GM23338 (cell line): ENCODE data around the gene STAC. TPM values are rescaled to one million over a fixed set of nuclear protein-coding genes. Genes with fewer than 3 reads are reported as not detected.

Source experiments
- ATAC-seq: fragments of 200-7000 bp; cut with Tn5 transposase; 3 replicates; pipeline ENCODE4 v1.9.1; 2020
- DNase-seq: peaks from one replicate; pipeline ENCODE4 v3.0.0-alpha.2; 2015; ENCODE audit warnings: low spot score
- H2AFZ ChIP-seq: fragments of 200-600 bp; sonication (generic); 2 replicates; pipeline ENCODE4 v1.8.0; 2016; ENCODE audit warnings: antibody characterized with exemption, mild to moderate bottlenecking, moderate library complexity
- H3F3A ChIP-seq: fragments of 200-600 bp; sonication (generic); replicated peaks from 2 replicates; pipeline ENCODE4 v1.8.0; 2017; ENCODE audit warnings: antibody characterized with exemption, mixed run types, low read depth
- H3K27ac ChIP-seq: fragments of 200-600 bp; sonication (generic); 2 replicates; pipeline ENCODE4 v1.6.1; 2016; ENCODE audit warnings: low read depth
- H3K27me3 ChIP-seq: fragments of 200-600 bp; sonication (generic); 2 replicates; pipeline ENCODE4 v1.8.0; 2016; ENCODE audit warnings: mild to moderate bottlenecking, mixed run types, moderate library complexity; ENCODE audit not compliant: insufficient read depth
- H3K36me3 ChIP-seq: fragments of 200-600 bp; sonication (generic); 2 replicates; pipeline ENCODE4 v1.8.0; 2016; ENCODE audit warnings: mild to moderate bottlenecking; ENCODE audit not compliant: insufficient read depth
- H3K4me1 ChIP-seq: fragments of 200-600 bp; sonication (generic); 2 replicates; pipeline ENCODE4 v1.8.0; 2016; ENCODE audit warnings: mild to moderate bottlenecking, moderate library complexity; ENCODE audit not compliant: insufficient read depth
- H3K4me2 ChIP-seq: fragments of 200-600 bp; sonication (generic); 2 replicates; pipeline ENCODE4 v1.7.1; 2017; ENCODE audit warnings: mixed run types
- H3K4me3 ChIP-seq: fragments of 200-600 bp; sonication (generic); 2 replicates; pipeline ENCODE4 v1.6.1; 2016; ENCODE audit warnings: mixed run types
- H3K79me2 ChIP-seq: fragments of 200-600 bp; sonication (generic); replicated peaks from 2 replicates; pipeline ENCODE4 v1.8.0; 2017; ENCODE audit warnings: mild to moderate bottlenecking; ENCODE audit not compliant: insufficient read depth
- H3K9me2 ChIP-seq: fragments of 200-600 bp; sonication (generic); 2 replicates; pipeline ENCODE4 v1.8.0; 2017; ENCODE audit not compliant: insufficient read depth
- H4K20me1 ChIP-seq: fragments of 200-600 bp; sonication (generic); replicated peaks from 2 replicates; pipeline ENCODE4 v1.8.0; 2017; ENCODE audit warnings: mild to moderate bottlenecking; ENCODE audit not compliant: insufficient read depth
- H3K27ac Mint-ChIP-seq: 2 replicates; pipeline ENCODE4 v1.8.0; 2020; ENCODE audit warnings: inconsistent platforms, mild to moderate bottlenecking, moderate library complexity, mixed read lengths
- H3K27me3 Mint-ChIP-seq: 3 replicates; pipeline ENCODE4 v1.8.0; 2022; ENCODE audit warnings: low read depth, mild to moderate bottlenecking, moderate library complexity, mixed read lengths, inconsistent platforms; ENCODE audit not compliant: insufficient read depth, poor library complexity
- H3K36me3 Mint-ChIP-seq: 3 replicates; pipeline ENCODE4 v1.8.0; 2021; ENCODE audit warnings: low read depth, mild to moderate bottlenecking, inconsistent platforms, moderate library complexity, mixed read lengths
- H3K4me1 Mint-ChIP-seq: 3 replicates; pipeline ENCODE4 v1.8.0; 2020; ENCODE audit warnings: mild to moderate bottlenecking, inconsistent platforms, mixed read lengths
- H3K4me3 Mint-ChIP-seq: 3 replicates; pipeline ENCODE4 v1.8.0; 2021; ENCODE audit warnings: moderate library complexity, mild to moderate bottlenecking, inconsistent platforms, mixed read lengths
- H3K9me3 Mint-ChIP-seq: 3 replicates; pipeline ENCODE4 v1.8.0; 2020; ENCODE audit warnings: moderate library complexity, mild to moderate bottlenecking, inconsistent platforms, mixed read lengths
- CREB1 ChIP-seq: fragments of 250-450 bp; sonication (Bioruptor Pico); IDR thresholded peaks from 2 replicates; pipeline ENCODE4 v1.5.0; 2020; ENCODE audit warnings: low read depth, mild to moderate bottlenecking, moderate library complexity
- EZH2 ChIP-seq: fragments of 200-600 bp; sonication (generic); IDR thresholded peaks from one replicate; pipeline ENCODE4 v1.8.0; 2017; ENCODE audit warnings: antibody characterized with exemption, mild to moderate bottlenecking, low read depth; ENCODE audit not compliant: unreplicated experiment
- EZH2phosphoT487 ChIP-seq: fragments of 200-600 bp; sonication (generic); IDR thresholded peaks from one replicate; pipeline ENCODE4 v1.8.1; 2018; ENCODE audit warnings: antibody characterized with exemption; ENCODE audit not compliant: unreplicated experiment
- JUNB ChIP-seq: IDR thresholded peaks from one replicate; pipeline ENCODE4 v1.6.1; 2016; ENCODE audit warnings: antibody characterized with exemption; ENCODE audit not compliant: unreplicated experiment
- NANOG ChIP-seq: IDR thresholded peaks from 2 replicates; pipeline ENCODE4 v1.6.1; 2016; ENCODE audit warnings: antibody characterized with exemption, borderline replicate concordance
- POLR2AphosphoS5 ChIP-seq: IDR thresholded peaks from 2 replicates; pipeline ENCODE4 v1.6.1; 2016; ENCODE audit warnings: antibody characterized with exemption, low read depth
- STAT1 ChIP-seq: IDR thresholded peaks from one replicate; pipeline ENCODE4 v1.6.1; 2016; ENCODE audit warnings: antibody characterized with exemption; ENCODE audit not compliant: unreplicated experiment
- ZNF114 ChIP-seq: fragments of 250-450 bp; sonication (Bioruptor Pico); IDR thresholded peaks from 2 replicates; pipeline ENCODE4 v1.5.0; 2020; ENCODE audit warnings: mild to moderate bottlenecking, moderate library complexity
- polyA plus RNA-seq: library from polyadenylated mRNA; unstranded; fragments of >200 nt; fragmentation: Nextera tagmentation; extraction: Ambion mirVana; gene quantifications from 2 replicates; pipeline ENCODE4 v1.2.1, GENCODE V29; 2016
- total RNA-seq: library from RNA; depleted of rRNA; stranded (reverse); fragments of >200 nt; shearing (Covaris generic); gene quantifications from 2 replicates; pipeline ENCODE4 v1.2.3, GENCODE V29; 2014
- TF ChIP-seq, protein P1 (sequence below), 2 experiments: fragments of 200-600 bp in 1 of 2; sonication (generic) in 1 of 2; conservative IDR thresholded peaks; 2 replicates each; pipeline versions ENCODE4 v1.5.1 to v1.6.1; 2016 to 2017; ENCODE audit warnings: antibody characterized with exemption in 2 of 2, low read depth in 2 of 2, mild to moderate bottlenecking in 2 of 2, moderate library complexity in 1 of 2
- TF ChIP-seq, protein P2 (sequence below): IDR thresholded peaks from one replicate; pipeline ENCODE4 v1.6.1; 2018; ENCODE audit warnings: antibody characterized with exemption; ENCODE audit not compliant: unreplicated experiment
- TF ChIP-seq, protein P3 (sequence below): IDR thresholded peaks from 2 replicates; pipeline ENCODE4 v1.6.1; 2016; ENCODE audit warnings: antibody characterized with exemption
- TF ChIP-seq, protein P4 (sequence below): fragments of 250-450 bp; sonication (Bioruptor Pico); IDR thresholded peaks from 2 replicates; pipeline ENCODE4 v1.5.0; 2020; ENCODE audit warnings: mild to moderate bottlenecking, moderate library complexity

The STAC gene
- total and polyA plus RNA-seq, 2 experiments from 2014 or later = 5.6 to 22.9 TPM

DNA sequence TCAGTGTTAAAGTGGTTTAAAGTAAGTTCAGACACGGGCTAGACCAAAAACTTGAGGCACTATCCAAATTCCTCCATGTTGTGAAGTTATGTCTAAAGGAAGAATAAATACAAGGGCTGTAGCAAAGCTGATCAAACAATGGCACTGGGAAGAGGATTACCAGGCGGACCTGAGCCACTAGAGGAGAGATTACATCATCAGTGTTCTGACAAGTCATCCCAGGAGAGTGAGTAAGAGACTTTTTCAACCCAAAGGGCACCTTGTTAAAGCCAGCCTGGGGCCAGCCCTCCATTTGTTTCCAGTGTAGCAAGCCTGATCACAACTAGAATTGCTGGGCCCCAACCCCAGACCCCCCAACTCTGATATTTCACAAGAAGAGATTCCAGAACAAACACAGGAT lies 217.1 kb downstream of the STAC start:
- no peaks in the 10 kb centered on the region for H3K9me2 ChIP-seq
- ATAC-seq (no peak), DNase-seq (no peak)
- H3K4me1 ChIP-seq = no peaks in the 10 kb centered on the region
- TF ChIP-seq STAT1 (no peak), EZH2 (no peak), POLR2AphosphoS5 (no peak), JUNB (no peak), EZH2phosphoT487 (no peak), CREB1 (CRISPR knock-in tag) (no peak), ZNF114 (CRISPR knock-in tag) (no peak), NANOG (no peak)
- TF ChIP-seq, protein P1, sequence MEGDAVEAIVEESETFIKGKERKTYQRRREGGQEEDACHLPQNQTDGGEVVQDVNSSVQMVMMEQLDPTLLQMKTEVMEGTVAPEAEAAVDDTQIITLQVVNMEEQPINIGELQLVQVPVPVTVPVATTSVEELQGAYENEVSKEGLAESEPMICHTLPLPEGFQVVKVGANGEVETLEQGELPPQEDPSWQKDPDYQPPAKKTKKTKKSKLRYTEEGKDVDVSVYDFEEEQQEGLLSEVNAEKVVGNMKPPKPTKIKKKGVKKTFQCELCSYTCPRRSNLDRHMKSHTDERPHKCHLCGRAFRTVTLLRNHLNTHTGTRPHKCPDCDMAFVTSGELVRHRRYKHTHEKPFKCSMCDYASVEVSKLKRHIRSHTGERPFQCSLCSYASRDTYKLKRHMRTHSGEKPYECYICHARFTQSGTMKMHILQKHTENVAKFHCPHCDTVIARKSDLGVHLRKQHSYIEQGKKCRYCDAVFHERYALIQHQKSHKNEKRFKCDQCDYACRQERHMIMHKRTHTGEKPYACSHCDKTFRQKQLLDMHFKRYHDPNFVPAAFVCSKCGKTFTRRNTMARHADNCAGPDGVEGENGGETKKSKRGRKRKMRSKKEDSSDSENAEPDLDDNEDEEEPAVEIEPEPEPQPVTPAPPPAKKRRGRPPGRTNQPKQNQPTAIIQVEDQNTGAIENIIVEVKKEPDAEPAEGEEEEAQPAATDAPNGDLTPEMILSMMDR (conservative IDR thresholded peaks at IDR 0.05; ENCODE audit: low read depth in 2 of 2) = no peak
- TF ChIP-seq, protein P2, sequence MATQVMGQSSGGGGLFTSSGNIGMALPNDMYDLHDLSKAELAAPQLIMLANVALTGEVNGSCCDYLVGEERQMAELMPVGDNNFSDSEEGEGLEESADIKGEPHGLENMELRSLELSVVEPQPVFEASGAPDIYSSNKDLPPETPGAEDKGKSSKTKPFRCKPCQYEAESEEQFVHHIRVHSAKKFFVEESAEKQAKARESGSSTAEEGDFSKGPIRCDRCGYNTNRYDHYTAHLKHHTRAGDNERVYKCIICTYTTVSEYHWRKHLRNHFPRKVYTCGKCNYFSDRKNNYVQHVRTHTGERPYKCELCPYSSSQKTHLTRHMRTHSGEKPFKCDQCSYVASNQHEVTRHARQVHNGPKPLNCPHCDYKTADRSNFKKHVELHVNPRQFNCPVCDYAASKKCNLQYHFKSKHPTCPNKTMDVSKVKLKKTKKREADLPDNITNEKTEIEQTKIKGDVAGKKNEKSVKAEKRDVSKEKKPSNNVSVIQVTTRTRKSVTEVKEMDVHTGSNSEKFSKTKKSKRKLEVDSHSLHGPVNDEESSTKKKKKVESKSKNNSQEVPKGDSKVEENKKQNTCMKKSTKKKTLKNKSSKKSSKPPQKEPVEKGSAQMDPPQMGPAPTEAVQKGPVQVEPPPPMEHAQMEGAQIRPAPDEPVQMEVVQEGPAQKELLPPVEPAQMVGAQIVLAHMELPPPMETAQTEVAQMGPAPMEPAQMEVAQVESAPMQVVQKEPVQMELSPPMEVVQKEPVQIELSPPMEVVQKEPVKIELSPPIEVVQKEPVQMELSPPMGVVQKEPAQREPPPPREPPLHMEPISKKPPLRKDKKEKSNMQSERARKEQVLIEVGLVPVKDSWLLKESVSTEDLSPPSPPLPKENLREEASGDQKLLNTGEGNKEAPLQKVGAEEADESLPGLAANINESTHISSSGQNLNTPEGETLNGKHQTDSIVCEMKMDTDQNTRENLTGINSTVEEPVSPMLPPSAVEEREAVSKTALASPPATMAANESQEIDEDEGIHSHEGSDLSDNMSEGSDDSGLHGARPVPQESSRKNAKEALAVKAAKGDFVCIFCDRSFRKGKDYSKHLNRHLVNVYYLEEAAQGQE = no peak
- TF ChIP-seq, protein P3, sequence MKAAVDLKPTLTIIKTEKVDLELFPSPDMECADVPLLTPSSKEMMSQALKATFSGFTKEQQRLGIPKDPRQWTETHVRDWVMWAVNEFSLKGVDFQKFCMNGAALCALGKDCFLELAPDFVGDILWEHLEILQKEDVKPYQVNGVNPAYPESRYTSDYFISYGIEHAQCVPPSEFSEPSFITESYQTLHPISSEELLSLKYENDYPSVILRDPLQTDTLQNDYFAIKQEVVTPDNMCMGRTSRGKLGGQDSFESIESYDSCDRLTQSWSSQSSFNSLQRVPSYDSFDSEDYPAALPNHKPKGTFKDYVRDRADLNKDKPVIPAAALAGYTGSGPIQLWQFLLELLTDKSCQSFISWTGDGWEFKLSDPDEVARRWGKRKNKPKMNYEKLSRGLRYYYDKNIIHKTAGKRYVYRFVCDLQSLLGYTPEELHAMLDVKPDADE = no peak
- TF ChIP-seq, protein P4, sequence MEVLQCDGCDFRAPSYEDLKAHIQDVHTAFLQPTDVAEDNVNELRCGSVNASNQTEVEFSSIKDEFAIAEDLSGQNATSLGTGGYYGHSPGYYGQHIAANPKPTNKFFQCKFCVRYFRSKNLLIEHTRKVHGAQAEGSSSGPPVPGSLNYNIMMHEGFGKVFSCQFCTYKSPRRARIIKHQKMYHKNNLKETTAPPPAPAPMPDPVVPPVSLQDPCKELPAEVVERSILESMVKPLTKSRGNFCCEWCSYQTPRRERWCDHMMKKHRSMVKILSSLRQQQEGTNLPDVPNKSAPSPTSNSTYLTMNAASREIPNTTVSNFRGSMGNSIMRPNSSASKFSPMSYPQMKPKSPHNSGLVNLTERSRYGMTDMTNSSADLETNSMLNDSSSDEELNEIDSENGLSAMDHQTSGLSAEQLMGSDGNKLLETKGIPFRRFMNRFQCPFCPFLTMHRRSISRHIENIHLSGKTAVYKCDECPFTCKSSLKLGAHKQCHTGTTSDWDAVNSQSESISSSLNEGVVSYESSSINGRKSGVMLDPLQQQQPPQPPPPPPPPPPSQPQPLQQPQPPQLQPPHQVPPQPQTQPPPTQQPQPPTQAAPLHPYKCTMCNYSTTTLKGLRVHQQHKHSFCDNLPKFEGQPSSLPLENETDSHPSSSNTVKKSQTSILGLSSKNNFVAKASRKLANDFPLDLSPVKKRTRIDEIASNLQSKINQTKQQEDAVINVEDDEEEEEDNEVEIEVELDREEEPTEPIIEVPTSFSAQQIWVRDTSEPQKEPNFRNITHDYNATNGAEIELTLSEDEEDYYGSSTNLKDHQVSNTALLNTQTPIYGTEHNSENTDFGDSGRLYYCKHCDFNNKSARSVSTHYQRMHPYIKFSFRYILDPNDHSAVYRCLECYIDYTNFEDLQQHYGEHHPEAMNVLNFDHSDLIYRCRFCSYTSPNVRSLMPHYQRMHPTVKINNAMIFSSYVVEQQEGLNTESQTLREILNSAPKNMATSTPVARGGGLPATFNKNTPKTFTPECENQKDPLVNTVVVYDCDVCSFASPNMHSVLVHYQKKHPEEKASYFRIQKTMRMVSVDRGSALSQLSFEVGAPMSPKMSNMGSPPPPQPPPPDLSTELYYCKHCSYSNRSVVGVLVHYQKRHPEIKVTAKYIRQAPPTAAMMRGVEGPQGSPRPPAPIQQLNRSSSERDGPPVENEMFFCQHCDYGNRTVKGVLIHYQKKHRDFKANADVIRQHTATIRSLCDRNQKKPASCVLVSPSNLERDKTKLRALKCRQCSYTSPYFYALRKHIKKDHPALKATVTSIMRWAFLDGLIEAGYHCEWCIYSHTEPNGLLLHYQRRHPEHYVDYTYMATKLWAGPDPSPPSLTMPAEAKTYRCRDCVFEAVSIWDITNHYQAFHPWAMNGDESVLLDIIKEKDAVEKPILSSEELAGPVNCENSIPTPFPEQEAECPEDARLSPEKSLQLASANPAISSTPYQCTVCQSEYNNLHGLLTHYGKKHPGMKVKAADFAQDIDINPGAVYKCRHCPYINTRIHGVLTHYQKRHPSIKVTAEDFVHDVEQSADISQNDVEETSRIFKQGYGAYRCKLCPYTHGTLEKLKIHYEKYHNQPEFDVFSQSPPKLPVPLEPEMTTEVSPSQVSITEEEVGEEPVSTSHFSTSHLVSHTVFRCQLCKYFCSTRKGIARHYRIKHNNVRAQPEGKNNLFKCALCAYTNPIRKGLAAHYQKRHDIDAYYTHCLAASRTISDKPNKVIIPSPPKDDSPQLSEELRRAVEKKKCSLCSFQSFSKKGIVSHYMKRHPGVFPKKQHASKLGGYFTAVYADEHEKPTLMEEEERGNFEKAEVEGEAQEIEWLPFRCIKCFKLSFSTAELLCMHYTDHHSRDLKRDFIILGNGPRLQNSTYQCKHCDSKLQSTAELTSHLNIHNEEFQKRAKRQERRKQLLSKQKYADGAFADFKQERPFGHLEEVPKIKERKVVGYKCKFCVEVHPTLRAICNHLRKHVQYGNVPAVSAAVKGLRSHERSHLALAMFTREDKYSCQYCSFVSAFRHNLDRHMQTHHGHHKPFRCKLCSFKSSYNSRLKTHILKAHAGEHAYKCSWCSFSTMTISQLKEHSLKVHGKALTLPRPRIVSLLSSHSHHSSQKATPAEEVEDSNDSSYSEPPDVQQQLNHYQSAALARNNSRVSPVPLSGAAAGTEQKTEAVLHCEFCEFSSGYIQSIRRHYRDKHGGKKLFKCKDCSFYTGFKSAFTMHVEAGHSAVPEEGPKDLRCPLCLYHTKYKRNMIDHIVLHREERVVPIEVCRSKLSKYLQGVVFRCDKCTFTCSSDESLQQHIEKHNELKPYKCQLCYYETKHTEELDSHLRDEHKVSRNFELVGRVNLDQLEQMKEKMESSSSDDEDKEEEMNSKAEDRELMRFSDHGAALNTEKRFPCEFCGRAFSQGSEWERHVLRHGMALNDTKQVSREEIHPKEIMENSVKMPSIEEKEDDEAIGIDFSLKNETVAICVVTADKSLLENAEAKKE (CRISPR knock-in tag) = no peak
- H3F3A ChIP-seq = no peaks in the 10 kb centered on the region
- no peak overlapping the region for H3K4me3 ChIP-seq
- no peaks in the 10 kb centered on the region for H3K36me3 ChIP-seq
- no peaks in the 10 kb centered on the region for H3K27me3 ChIP-seq
- H3K36me3 Mint-ChIP-seq = no peaks in the 10 kb centered on the region
- no peaks in the 10 kb centered on the region for H3K4me1 Mint-ChIP-seq
- no peak overlapping the region for H3K27ac ChIP-seq
- no peaks in the 10 kb centered on the region for H3K79me2 ChIP-seq
- no peaks in the 10 kb centered on the region; the same call in 2 of the 3 replicates for H3K9me3 Mint-ChIP-seq
- no peaks in the 10 kb centered on the region for H3K27me3 Mint-ChIP-seq
- peak overlapping the region; percentile 19; the same call in 1 of the 2 replicates for H3K27ac Mint-ChIP-seq
- H3K4me2 ChIP-seq = no peak overlapping the region
- peak overlapping the region; percentile 64; the same call in 1 of the 2 replicates for H2AFZ ChIP-seq
- no peak overlapping the region for H3K4me3 Mint-ChIP-seq
- H4K20me1 ChIP-seq = no peaks in the 10 kb centered on the region
